GM18873 (cell line): Measurements from ENCODE around the gene RCBTB2.

ENCODE experiments used
- ATAC-seq: cut with Tn5 transposase; IDR thresholded peaks from one replicate; pipeline ENCODE4 v1.9.1; 2021; ENCODE audit warnings: mild to moderate bottlenecking, moderate library complexity, moderate number of reproducible peaks; ENCODE audit not compliant: unreplicated experiment, low FRiP score

The RCBTB2 gene

DNA sequence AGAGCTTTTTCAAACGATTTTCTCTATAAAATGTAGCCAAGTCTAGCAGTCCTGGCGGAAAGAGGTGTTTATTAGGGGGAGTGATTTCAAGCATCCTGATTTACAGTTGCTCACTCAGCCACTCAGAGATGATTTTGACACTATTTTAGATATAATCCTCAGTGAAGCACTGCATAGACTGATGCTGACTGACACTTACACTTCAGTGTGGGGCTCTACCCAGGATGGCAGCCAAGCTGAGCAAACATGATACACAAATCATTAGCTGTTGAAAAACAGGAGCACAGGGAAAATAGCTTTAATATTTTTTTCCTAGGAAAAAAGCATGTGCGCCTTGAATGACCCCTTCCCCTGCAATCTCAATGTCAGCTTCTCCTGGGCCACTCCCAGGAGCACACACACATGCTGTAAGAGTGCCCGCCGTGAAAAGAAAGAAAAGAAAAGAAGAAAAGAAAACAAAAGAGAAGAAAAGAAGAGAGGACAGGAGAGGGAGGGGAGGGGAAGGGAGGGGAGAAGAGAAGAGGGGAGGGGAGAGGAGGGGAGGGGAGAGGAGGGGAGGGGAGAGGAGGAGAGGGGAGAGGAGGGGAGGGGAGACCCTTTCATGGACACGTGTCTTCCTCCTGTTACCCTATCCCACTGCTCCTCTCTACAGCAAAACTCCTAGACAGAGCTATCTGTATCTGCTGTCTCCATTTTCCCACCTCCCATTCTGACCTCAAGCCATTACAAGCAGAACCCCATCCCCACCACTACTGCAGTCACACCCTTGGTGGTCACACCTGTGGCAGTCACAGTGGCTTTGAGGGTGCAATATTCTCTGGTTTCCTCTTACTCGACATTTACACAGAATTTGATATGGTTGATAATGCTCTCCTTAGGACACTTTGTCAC is 36.4 kb downstream of the RCBTB2 start:
- no peak for ATAC-seq

DNA sequence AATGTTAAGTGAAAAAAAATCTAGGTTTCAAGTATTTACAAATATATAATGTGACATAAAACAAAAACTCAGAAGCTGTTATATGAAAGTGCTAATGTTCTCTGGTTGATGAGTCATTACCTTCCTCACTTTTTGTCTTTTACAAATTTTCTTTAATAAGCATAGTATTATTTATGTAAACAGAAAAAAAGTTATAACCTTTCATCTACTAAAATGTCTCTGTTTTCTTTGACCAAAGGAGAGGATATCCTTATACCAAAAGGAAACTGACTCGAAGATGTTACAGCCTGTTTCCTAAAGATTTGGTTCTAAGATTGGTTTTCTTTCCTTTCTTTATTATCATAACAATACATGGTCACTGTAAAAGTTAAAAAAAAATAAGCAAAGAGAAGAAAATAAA is 38.0 kb downstream of the RCBTB2 start:
- no peak for ATAC-seq

DNA sequence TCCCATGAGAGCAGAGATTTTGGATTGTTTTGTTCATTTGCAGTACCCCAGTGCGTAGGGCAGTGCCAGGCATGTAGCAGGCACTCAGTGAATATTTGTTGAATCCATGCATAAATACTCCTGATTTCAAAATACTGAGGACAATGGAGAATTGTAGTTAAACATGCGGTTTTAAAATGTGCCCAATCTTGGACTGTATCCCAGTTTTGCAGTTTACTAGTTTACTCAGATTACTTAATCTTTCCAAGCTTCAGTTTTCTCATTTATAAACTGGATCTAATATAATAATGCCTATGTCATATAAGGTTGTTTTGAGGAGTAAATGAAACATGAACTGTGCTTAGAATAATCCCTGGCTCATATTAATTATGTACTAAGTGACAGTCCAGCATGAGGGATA is 39.0 kb downstream of the RCBTB2 start:
- no peak for ATAC-seq

DNA sequence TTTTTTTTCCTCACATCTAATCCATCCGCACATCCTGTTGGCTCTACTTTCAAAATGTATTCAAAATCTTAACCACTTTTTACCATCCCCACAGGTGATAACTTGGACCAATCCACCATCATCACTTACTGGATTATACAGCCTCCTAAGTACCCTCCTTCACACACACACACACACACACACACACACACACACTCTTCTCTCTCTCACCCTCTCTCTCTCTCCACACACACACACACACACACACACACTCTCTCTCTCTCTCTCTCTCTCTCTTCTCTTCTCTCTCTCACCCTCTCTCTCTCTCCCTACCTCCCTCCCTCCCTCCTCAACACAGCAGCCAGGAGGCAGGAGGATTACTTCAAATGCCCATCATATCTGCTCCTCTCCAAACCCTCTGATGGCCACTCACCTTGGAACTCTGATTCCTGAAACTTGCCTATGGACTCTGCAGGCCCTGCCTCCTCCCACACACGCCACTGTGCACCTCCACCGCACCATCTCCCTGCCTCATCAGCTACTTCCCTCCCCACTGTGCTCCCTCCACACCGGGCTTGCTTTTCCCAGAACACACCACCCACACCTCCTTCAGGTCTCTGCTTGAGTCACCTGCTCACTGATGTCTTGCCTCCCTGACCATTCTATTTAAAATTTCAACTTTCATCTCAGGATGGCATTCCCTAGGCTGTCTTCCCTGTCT is 39.7 kb downstream of the RCBTB2 start:
- ATAC-seq = no peak

DNA sequence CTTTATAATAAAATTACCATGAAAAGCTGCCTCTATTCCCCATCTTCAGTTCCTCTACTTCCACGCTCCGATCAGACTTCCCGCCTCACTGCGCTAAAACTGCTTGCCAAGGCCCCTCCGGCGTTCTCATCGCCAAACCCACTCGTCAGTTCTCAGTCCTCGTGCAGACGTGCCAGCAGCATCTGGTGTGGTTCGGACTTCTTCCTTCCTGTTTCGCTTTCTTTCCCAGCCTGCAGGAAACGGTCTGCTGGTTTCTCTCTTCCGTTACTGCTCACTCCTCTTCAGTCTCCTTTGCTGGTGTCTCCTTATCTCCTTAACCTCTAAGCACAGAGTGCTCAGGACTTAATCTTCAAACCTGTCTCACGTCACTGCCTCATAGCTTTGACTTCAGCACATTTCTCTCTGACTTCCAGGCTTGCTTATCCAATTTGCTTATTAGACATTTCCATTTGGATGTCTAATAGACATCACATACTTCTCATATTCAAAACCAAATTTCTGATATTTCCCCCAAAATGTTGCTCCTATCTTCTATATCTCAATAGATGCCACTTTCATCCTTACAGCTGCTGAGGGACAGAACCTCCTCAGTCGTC is 40.3 kb downstream of the RCBTB2 start:
- ATAC-seq = peak; percentile 74

DNA sequence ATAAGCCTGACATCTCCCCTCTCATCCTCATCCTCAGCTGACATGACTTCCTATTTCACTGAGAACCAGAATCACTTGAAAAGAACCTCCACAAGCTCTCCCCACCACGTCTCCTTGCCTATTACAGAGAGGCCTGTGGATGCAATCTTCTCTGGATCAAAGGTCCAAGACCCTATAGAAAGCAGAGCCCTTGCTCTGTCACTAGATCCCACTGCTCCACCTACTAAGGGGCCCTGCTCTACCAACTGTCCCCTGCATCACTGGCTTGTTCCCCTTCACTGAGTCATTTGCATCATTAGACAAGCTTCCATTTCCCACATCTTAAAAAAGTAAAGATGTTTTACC is 40.8 kb downstream of the RCBTB2 start:
- peak; percentile 44 for ATAC-seq

DNA sequence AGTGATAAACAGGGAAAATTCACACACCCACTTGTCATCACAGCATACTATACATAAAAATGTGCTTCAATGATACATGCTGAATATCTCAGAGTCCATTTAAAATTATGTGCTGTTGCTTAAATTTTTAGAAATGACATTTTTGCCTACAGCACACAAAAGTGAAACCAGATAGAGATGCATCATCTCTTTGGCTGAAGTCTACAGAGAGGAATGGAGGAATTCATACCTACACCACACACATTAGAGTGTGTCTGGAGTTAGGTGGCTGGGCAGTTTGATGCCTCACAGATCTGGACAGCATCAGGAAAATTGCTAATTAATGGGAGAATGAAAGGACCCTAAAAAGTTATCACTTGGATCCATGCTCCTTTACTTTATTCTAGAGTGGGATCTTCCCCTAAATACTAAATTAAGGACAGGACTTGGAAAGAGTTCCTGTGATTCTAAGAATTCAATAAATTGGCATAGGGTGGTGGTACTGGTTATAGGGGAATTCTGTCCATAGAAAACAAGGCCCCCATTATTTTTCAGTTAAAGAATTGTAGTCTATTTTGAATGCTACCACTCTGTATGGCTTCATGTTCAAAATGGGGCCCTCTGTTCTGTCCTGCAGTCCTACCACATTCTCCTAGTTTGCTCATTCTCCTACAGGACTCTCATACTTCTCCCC is 41.3 kb downstream of the RCBTB2 start:
- ATAC-seq = no peak

DNA sequence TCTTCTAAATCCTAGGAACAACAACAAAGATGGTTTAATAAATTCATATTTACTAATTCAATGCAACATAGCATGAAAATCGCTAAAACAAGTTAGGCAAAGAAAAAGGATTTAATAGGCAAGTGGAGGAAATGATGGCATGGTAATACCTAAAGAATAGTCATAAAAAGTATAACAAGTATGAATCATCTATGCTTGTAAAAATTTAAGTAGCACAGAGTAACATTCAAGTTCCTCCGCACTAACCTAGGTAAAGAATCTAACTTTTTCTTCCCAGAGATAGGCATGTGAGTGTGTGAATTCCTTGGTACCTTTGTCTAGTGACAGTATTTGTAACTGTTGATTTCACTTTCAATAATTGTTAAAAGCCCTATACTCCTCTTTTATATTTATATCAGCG is 42.6 kb downstream of the RCBTB2 start:
- no peak for ATAC-seq

DNA sequence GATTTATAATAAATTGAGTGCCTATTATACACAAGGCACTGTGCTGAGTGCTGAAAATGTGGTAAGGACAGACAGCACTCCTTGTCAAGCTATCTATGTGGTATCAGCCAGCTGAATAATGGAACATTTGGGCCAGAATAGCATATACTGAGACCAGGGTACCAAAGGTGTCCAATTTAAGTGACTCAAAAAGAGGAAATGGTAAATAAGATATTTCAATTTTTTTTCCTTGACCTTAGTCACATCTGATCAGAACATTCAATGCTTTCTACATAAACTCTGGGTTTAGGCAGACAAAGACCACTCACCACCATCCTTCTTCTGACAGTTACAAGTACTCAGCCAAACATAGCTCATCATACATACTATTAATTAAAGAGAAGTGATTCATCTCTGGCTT is 43.2 kb downstream of the RCBTB2 start:
- ATAC-seq = no peak

DNA sequence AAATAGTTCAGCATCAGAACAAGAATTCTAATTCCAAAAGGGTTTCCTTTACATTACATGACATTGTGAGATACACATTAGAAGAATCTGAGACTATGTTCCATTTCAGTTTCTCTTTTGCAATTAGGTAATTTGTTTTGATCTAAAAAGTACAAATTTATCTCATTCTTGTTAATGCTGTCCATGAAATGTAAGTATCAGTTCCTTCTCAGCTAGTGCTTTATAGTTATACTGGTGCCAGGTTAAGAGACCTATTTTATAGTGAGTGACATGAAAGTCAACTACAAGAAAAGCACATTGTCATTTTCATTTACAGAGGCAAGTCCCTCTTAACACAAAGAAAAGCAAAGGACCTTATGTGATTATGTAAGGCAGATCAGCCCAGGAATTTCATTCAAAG is 43.9 kb downstream of the RCBTB2 start:
- no peak for ATAC-seq

DNA sequence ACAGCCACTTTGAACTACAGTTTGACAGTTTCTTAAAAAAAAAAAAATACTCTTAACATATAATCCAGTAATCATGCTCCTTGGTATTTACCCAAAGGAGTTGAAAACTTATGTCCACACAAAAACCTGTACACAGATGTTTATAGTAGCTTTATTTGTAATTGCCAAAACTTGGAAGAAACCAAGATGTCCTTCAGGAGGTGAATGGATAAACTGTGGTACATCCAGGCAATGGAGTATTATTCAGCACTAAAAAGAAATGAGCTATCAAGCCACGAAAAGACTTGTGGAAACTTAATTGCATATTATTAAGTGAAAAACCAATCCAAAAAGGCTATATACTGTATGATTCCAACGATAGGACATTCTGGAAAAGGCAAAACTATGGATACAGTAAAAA is 44.9 kb downstream of the RCBTB2 start:
- ATAC-seq = no peak

DNA sequence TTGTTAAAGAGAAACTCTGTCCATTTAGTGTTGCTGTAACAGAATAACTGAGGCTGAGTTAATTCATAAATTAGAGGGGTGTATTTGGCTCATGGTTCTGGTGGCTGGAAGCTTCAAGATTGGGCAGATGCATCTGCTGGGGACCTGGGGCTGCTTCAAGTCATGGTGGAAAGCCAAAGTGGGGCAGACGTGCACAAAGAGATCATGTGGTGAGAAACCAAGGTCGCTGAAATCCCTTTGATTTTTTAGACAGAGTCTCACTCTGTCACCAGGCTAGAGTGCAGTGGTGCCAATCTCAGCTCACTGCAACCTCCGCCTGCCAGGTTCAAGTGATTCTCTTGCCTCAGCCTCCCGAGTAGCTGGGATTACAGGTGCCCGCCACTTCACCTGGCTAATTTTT is 46.0 kb downstream of the RCBTB2 start:
- ATAC-seq = no peak

DNA sequence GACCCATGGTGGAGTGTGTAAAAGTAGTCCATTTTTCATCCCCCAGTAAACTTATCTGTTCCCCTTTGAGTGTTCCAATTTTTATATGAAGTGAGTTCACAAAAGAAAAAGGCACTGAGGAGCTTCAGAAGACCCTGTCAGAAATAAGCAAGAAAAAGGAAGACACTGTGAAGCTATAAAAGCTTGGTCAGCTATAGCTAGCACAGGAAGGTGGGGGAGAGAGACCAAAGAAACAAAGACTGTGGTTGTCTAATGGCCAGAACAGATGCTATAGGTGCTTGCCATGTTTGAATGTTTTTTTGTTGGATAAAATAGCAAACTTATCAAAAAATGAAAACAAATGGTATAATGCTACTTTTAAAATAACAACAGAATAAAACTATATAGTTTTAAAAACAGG is 46.5 kb downstream of the RCBTB2 start:
- no peak for ATAC-seq

DNA sequence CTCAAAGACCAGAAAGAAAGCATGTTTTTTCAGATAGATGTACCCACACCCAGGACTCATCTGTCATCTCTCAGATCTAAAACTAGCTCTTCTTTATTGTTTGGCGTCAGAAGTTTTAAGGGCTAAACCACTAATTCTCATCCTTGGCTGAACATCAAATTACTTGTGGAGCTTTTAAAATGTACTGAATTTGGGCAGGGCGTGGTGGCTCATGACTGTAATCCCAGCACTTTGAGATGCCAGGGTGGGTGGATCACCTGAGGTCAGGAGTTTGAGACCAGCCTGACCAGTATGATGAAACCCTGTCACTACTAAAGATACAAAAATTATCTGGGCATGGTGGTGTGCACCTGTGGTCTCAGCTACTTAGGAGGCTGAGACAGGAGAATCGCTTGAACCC is 47.4 kb downstream of the RCBTB2 start:
- ATAC-seq = no peak

DNA sequence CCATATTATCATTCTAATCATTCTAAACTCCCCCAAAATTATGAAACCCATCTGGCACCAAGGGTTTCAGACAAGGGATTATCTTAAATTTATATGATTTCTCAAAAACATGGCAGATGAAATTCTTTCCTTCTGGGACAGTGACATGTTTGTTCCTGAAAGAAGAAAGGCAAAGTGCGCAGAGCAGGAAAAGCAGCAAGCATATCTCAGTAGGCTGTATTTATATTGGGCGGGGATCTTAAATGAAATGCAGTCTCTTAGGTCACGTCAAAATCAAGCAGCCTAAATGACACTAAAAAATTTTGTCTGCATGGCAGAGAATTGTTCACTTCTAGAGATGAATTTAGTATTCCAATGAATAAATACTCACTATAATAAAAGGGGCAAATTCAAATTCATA is 49.3 kb downstream of the RCBTB2 start:
- no peak for ATAC-seq

DNA sequence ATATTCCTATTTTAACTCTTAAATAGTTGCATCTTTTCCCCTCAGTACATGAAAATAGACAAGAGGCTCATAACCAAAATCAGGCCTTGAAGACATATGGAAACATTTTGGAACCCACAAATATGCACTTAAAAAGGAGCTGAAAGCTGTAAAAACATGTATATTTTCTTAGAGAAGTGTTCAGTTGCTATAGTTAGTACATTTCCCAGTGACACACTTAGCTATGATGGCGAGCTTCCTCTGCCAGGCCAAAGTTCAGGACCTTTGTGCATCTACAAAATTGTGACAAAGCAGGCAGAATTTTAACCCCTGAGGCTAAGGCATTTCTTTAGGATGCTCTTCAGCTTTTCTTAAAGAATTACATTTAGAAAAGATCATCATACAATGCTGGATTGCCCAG is 54.5 kb downstream of the RCBTB2 start:
- no peak for ATAC-seq

DNA sequence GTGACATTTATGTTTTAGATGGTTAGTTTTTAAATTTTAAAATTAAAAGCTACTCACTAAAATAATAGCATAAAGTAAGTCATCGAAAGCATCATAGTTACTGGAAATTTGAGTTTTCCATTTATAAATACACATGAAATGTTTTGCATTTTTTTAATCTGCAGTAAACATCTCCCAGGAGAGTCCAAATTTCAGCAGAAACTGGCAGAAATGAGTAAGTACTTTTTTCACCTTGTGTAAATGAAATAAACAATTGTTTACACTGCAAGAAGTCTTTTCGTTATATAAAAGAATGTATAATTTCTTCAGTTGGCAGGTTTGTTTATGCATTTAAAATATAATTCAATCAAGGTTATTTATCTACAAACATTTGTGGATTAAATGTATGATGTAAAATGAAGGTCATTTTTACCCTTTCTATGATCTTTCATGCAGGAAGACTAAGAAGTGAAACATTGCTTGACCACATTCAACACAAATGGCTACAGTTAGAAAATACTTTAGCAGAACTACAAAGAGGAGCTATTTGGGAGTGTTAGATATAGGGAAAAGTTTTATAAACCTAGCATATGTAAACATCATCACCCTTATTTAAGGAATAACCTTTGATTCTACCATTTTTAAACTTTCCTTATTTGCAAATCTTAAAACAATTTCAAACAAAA is 55.6 kb downstream of the RCBTB2 start:
- ATAC-seq = no peak

DNA sequence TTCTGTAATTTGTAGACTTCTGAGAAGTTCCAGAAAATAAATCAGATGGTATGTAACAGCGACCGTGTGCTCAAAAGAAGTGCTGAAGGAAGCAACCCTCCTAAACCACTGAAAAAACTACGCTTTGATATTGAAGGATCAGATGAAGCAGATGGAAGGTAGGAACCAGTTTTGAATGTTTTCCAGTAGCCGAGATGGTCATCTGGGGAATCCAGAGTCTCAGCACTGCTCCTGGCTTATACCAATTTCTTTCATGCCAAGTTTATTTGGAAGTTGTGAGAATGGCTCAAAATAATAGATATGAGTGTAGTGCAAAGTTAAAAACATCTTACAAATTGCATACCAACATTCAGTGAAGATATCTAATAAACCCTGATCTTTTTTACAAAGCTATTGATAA is 56.2 kb downstream of the RCBTB2 start:
- no peak for ATAC-seq

DNA sequence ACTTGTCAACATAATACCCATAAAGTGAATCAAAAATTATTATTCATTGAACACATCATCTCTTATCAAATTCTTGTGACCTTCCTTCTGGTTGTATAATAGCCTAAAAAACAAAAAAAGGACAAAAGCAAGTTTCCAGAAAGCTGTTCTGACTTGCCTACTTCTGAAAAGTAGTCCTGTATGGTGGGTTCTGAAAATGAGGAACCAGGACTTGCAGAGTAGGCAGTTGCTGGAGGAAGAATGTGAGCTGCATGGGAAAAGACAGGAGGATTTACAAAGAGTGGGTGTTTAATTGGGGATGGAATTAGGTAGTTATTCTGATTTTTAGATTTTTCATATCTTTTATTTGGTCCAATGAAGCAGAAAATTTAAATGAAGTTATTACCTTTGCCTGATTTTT is 56.7 kb downstream of the RCBTB2 start:
- ATAC-seq = no peak

DNA sequence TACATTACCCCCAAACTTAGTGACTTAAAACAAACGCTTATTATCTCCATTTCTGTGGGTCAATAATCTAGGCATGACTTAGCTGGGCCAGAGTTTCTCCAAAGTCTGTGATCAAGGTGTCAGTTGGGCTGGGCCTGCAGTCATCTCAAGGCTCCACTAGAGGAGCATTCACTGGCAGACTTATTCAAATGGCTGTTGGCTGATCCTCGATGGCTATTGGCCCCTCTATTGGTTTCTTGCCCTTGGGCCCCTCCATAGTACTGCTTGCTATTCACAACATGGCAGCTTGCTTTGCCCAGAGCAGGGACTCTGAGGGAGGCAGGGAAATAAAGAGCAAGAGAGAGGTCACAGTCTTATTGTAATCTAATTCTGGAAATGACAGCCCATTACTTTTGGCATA is 57.6 kb downstream of the RCBTB2 start:
- no peak for ATAC-seq
